Heart left ventricle (tissue), 16 donors: ENCODE measurements around the gene LAMTOR2. TPM values are rescaled to one million over a fixed set of nuclear protein-coding genes. Genes with fewer than 3 reads are reported as not detected.

ENCODE experiments used
- ATAC-seq, 4 donors: fragments of 200-7000 bp; cut with Tn5 transposase; one replicate each; pipeline ENCODE4 v1.9.1; 2020 to 2022; ENCODE audit warnings: moderate library complexity in 4 of 4, mild to moderate bottlenecking in 3 of 4, moderate number of reproducible peaks in 1 of 4
- DNase-seq, 5 donors: peaks; one replicate each; pipeline ENCODE4 v3.0.0-alpha.2; 2020
- H3K27ac ChIP-seq, 12 donors: fragments of 200-600 bp; sonication (generic) in 4 of 12; one replicate each; pipeline versions ENCODE4 v1.5.0 to v1.8.0; 2016 to 2022; ENCODE audit warnings: mild to moderate bottlenecking in 2 of 12
- H3K27me3 ChIP-seq, 9 donors: fragments of 200-600 bp; sonication (generic) in 2 of 9; one replicate each; pipeline versions ENCODE4 v1.5.1 to v1.8.0; 2016 to 2022; ENCODE audit warnings: mild to moderate bottlenecking in 3 of 9
- H3K36me3 ChIP-seq, 9 donors: fragments of 200-600 bp; sonication (generic) in 2 of 9; one replicate each; pipeline versions ENCODE4 v1.5.0 to v1.8.0; 2018 to 2022; ENCODE audit warnings: mild to moderate bottlenecking in 2 of 9
- H3K4me1 ChIP-seq, 12 donors: fragments of 200-600 bp; sonication (generic) in 4 of 12; one replicate each; pipeline versions ENCODE4 v1.5.0 to v1.8.0; 2016 to 2022; ENCODE audit warnings: mild to moderate bottlenecking in 3 of 12
- H3K4me3 ChIP-seq, 12 donors: fragments of 200-600 bp; sonication (generic) in 4 of 12; one replicate each; pipeline versions ENCODE4 v1.5.0 to v1.8.0; 2017 to 2022; ENCODE audit warnings: mild to moderate bottlenecking in 9 of 12, moderate library complexity in 4 of 12
- H3K9me3 ChIP-seq, 12 donors: fragments of 200-600 bp; sonication (generic) in 4 of 12; one replicate each; pipeline versions ENCODE4 v1.5.0 to v1.8.0; 2016 to 2022; ENCODE audit warnings: mild to moderate bottlenecking in 1 of 12
- POLR2A ChIP-seq, 2 donors: fragments of 450-650 bp; IDR thresholded peaks; one replicate each; pipeline ENCODE4 v1.6.1; 2017; ENCODE audit warnings: antibody characterized with exemption in 2 of 2, mild to moderate bottlenecking in 2 of 2, moderate library complexity in 2 of 2
- WGBS, 4 donors: extraction: QIAGEN DNeasy Blood & Tissue Kit in 2 of 4; methylation state at CpG; one replicate each; pipeline versions ENCODE4 v1.1.5 to v1.1.7; 2013 to 2018; 5-methylcytosine and 5-hydroxymethylcytosine counted together
- intact Hi-C, 10 donors: fragments of 100-400 bp; cut with DNase I; formaldehyde crosslinking; loops; one replicate each; pipeline versions ENCODE4 v1.11.1 to v1.14.2; 2022
- polyA plus RNA-seq, 2 donors: library from polyadenylated mRNA; stranded (reverse); fragments of 200-250 nt; gene quantifications; one replicate each; pipeline ENCODE4 v1.2.3, GENCODE V29; 2013
- total RNA-seq, 9 donors: library from RNA; depleted of rRNA in 2 of 9; stranded (reverse); fragments of >200 nt in 2 of 9; fragmentation: NEBNext Ultra II Directional in 3 of 9; extraction: Animal tissue kit (Norgen Biotek cat#: 25700) in 3 of 9; gene quantifications; one replicate each; pipeline versions ENCODE4 v1.1.0 to v1.2.4, GENCODE V29; 2016 to 2023
- TF ChIP-seq, protein P1 (sequence below), 12 donors: fragments of 200-600 bp; sonication (generic) in 4 of 12; IDR thresholded peaks; one replicate each; pipeline versions ENCODE4 v1.5.0 to v1.8.0; 2018 to 2022; ENCODE audit warnings: antibody characterized with exemption in 12 of 12, mild to moderate bottlenecking in 5 of 12
- donor health status: ischemic (EF 13 %, LVEDD 7.1; RV severe dilation, severe dysfunction).
- donor health status: healthy with polysubstance abuse.
- donor health status: DM: no; HTN: yes; CAD: no.
- donor health status: DM: no; HTN: no; CAD: no.
- donor health status: ischemic (EF 25% LVEDD 6.9; RV normal size, moderate dysfunction).
- donor health status: ischemic (EF 25% LVEDD 5.7; RV mildly dilated, moderate dysfunction).
- donor health status: healthy.
- donor health status: DM: yes; HTN: yes; CAD: no.
- donor health status: ischemic (EF 35%, LVEDD 5.7; RV mildly dilated, moderate dysfunction).
- donor health status: nonischemic (EF 11% LVEDD 7.7; RV severe dilation, severe dysfunction).
- donor health status: DM: yes; HTN: yes; CAD: no.
- donor health status: PGD.
- donor health status: ischemic (EF 29% LVEDD 5.4; RV normal size, mild dysfunction).
- donor health status: nonischemic (EF 23%, LVEDD 6.1; RV moderate dilation, normal function).

The LAMTOR2 gene
- total and polyA plus RNA-seq, 11 donors = 51.5 to 106 (median 63.1) TPM

DNA sequence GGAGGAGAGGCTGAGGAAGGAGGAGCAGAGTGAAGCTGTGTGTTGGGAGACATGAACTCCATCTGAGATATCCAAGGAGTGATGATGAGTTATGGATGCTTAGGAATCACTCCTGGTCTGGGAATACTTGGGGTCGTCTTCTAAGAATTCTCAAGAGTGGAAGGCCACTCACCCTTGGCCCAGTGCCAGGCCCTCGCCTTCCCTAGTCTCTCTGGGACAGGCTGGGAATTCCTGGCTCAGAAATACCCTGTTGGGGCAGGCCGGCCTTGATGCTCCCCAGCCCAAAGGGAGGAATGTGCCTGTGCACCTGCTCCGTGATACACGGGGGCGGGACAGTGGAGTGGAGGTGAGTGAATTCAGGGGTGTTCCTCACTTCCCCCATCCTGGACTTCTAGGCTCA lies 47.3 kb downstream of the LAMTOR2 start:
- H3K4me1 ChIP-seq = peaks cover 24 to 81% (median 63%) of the 10 kb centered on the region in 12 donors
- H3K27me3 ChIP-seq = no peaks in the 10 kb centered on the region
- H3K9me3 ChIP-seq = no peaks in the 10 kb centered on the region
- no peak for TF ChIP-seq POLR2A (IDR thresholded peaks at IDR 0.05)
- TF ChIP-seq, protein P1, sequence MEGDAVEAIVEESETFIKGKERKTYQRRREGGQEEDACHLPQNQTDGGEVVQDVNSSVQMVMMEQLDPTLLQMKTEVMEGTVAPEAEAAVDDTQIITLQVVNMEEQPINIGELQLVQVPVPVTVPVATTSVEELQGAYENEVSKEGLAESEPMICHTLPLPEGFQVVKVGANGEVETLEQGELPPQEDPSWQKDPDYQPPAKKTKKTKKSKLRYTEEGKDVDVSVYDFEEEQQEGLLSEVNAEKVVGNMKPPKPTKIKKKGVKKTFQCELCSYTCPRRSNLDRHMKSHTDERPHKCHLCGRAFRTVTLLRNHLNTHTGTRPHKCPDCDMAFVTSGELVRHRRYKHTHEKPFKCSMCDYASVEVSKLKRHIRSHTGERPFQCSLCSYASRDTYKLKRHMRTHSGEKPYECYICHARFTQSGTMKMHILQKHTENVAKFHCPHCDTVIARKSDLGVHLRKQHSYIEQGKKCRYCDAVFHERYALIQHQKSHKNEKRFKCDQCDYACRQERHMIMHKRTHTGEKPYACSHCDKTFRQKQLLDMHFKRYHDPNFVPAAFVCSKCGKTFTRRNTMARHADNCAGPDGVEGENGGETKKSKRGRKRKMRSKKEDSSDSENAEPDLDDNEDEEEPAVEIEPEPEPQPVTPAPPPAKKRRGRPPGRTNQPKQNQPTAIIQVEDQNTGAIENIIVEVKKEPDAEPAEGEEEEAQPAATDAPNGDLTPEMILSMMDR (IDR thresholded peaks at IDR 0.05) = no peak
- ATAC-seq = no peak
- peak overlapping the region in 11 of 12 donors; percentile 6 to 99 (median 95) for H3K27ac ChIP-seq
- H3K4me3 ChIP-seq = no peak overlapping the region
- intact Hi-C loops = no loop called here
- 54 to 73% (median 64%) methylated on average over 6 of the region's 6 CpGs for WGBS, 4 donors
- DNase-seq = peak in 3 of 5 donors; percentile 41 to 78 (median 43)
- no peaks in the 10 kb centered on the region for H3K36me3 ChIP-seq

DNA sequence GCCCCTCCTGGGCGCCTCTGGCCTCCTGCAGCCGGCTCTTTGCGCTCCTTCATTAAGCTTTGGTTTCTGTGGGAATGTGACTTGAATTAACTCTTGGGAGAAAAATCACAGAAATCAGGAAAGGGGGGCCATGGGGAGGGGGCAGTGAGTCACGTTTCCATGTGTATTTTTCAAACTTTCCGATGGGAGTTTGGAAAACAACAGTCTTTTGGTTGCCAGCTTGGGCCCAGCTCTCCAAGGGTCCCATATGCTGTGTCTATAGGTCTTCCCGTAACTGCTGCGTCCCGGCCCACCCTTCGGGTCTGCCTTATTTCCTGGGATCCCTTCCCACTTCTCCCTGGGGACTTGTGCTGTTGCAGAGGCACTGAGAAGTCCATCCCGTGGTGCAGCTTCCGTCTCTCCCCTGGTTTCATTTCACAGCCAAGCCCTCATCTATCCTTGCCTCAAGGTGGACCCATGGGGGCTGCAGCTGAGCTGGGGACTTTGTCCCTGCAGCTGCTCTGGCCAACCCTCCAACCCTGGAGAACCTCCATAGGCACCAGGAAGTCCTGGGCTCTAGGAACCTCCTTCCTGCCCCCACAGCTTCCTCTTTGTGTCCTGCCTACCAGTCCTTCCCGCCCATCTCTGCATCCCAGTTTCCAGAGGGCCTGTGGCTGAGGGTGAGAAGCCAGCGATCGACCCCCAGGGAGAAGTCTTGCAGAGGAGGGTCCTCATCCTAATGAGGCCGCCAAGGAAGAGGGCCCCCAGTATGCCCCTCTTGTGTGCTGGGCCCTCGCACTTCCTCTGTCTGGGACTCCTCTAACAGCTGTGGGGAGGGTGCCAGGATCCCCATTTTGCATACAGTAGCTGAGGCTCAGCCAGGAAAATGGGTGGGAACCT lies 48.3 kb downstream of the LAMTOR2 start:
- no peaks in the 10 kb centered on the region for H3K36me3 ChIP-seq
- H3K4me3 ChIP-seq = no peak overlapping the region
- no peaks in the 10 kb centered on the region for H3K9me3 ChIP-seq
- no peaks in the 10 kb centered on the region for H3K27me3 ChIP-seq
- H3K27ac ChIP-seq = peak overlapping the region; percentile 91 to 99 (median 96)
- ATAC-seq (no peak), DNase-seq (peak in 2 of 5 donors; percentile 49 to 53)
- intact Hi-C loops = no loop called here
- 59 to 73% (median 65%) methylated on average over 15 to 16 of the region's 16 CpGs for WGBS, 4 donors
- peaks cover 24 to 81% (median 63%) of the 10 kb centered on the region in 12 donors for H3K4me1 ChIP-seq
- TF ChIP-seq POLR2A (IDR thresholded peaks at IDR 0.05) = no peak
- TF ChIP-seq, protein P1 (IDR thresholded peaks at IDR 0.05) = no peak

DNA sequence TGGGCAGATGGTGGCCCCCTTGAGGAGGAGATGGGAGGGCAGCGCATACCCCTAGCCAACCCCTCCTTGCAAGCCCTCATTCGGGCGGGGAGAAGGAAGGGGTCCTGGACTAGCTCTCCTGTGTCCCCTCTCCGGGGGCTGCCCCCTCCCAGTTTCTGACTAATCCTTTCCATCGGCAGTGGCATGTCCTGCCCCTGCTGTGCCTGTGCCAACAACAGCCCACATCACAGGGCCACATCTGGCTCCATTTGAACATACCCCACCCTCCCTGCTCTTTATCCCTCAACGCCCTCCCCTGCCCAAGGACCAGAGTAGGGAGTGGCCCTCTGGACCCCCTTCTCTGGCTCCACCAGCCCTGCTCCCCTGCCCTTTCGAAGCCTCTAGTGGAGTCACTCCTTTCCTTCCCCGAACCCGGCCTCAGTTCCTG lies 49.0 kb downstream of the LAMTOR2 start:
- peak overlapping the region; percentile 91 to 99 (median 96) for H3K27ac ChIP-seq
- no peaks in the 10 kb centered on the region for H3K9me3 ChIP-seq
- H3K36me3 ChIP-seq = no peaks in the 10 kb centered on the region
- H3K4me3 ChIP-seq = peak overlapping the region in 4 of 12 donors; percentile 10 to 32 (median 26)
- WGBS, 4 donors = 35 to 58% (median 46%) methylated on average over 9 of the region's 9 CpGs
- intact Hi-C loops = no loop called here
- TF ChIP-seq POLR2A (IDR thresholded peaks at IDR 0.05) = no peak
- TF ChIP-seq, protein P1 (IDR thresholded peaks at IDR 0.05) = no peak
- H3K4me1 ChIP-seq = peaks cover 24 to 87% (median 62%) of the 10 kb centered on the region in 12 donors
- no peaks in the 10 kb centered on the region for H3K27me3 ChIP-seq
- peak in 3 of 5 donors; percentile 54 to 64 (median 58) for DNase-seq
- ATAC-seq = peak in 2 of 4 donors; percentile 2 to 4
